Vagina (tissue), 2 donors: ENCODE data around the gene KIF4B.

Source experiments
- CTCF ChIP-seq, 3 experiments: fragments of 450-650 bp in 2 of 3; fragments of 200-600 bp in 1 of 3; sonication (generic) in 1 of 3; IDR thresholded peaks; one replicate each; pipeline ENCODE4 v1.5.1; 2017 to 2019; ENCODE audit warnings: antibody characterized with exemption in 3 of 3, mild to moderate bottlenecking in 2 of 3, moderate library complexity in 2 of 3
- POLR2A ChIP-seq, 2 donors: fragments of 450-650 bp; IDR thresholded peaks; one replicate each; pipeline ENCODE4 v1.6.1; 2017; ENCODE audit warnings: antibody characterized with exemption in 2 of 2, mild to moderate bottlenecking in 2 of 2, moderate library complexity in 2 of 2

- TF ChIP-seq CTCF (IDR thresholded peaks at IDR 0.05) (no peak), POLR2A (IDR thresholded peaks at IDR 0.05) (no peak)
Measured at GRCh38 chr5:155049569-155050383, 36.2 kb downstream of the KIF4B start.
